Nephron progenitor cell (in vitro differentiated cells): Measurements from ENCODE around the gene RGS6.

Source experiments
- DNase-seq: peaks from one replicate; pipeline ENCODE4 v3.0.0; 2021
- H3K27ac Mint-ChIP-seq: 2 replicates; pipeline ENCODE4 v1.8.0; 2021; ENCODE audit warnings: mild to moderate bottlenecking, moderate library complexity, mixed read lengths
- H3K27me3 Mint-ChIP-seq: 2 replicates; pipeline ENCODE4 v1.8.0; 2021; ENCODE audit warnings: mild to moderate bottlenecking, low read depth, mixed read lengths; ENCODE audit not compliant: poor library complexity
- H3K36me3 Mint-ChIP-seq: 2 replicates; pipeline ENCODE4 v1.8.0; 2021; ENCODE audit warnings: low read depth, mixed read lengths
- H3K4me1 Mint-ChIP-seq: 2 replicates; pipeline ENCODE4 v1.8.0; 2021; ENCODE audit warnings: mixed read lengths
- H3K4me3 Mint-ChIP-seq: 2 replicates; pipeline ENCODE4 v1.8.0; 2021; ENCODE audit warnings: mild to moderate bottlenecking, moderate library complexity, mixed read lengths
- H3K9me3 Mint-ChIP-seq: 2 replicates; pipeline ENCODE4 v1.8.0; 2021; ENCODE audit warnings: mild to moderate bottlenecking, moderate library complexity, mixed read lengths
- CTCF ChIP-seq: fragments of 200-600 bp; sonication (generic); IDR thresholded peaks from 2 replicates; pipeline ENCODE4 v1.5.0; 2021; ENCODE audit warnings: antibody characterized with exemption

The RGS6 gene

GRCh38 chr14:71996610-71997009, 64.4 kb downstream of the RGS6 start:
- no peak overlapping the region for H3K27ac Mint-ChIP-seq
- H3K36me3 Mint-ChIP-seq, result no peaks in the 10 kb centered on the region
- H3K27me3 Mint-ChIP-seq, result peaks cover 2% of the 10 kb centered on the region
- H3K4me3 Mint-ChIP-seq, result no peak overlapping the region
- TF ChIP-seq CTCF, result no peak
- H3K9me3 Mint-ChIP-seq, result peaks cover 13% of the 10 kb centered on the region
- H3K4me1 Mint-ChIP-seq, result no peaks in the 10 kb centered on the region
- DNase-seq, result no peak

GRCh38 chr14:72000907-72001306, 68.7 kb downstream of the RGS6 start:
- Mint-ChIP-seq H3K36me3 (no peaks in the 10 kb centered on the region), H3K9me3 (peaks cover 13% of the 10 kb centered on the region), H3K27ac (no peak overlapping the region), H3K4me1 (no peaks in the 10 kb centered on the region), H3K27me3 (peaks cover 5% of the 10 kb centered on the region), H3K4me3 (no peak overlapping the region)
- DNase-seq, result no peak
- TF ChIP-seq CTCF, result no peak

- H3K27me3 Mint-ChIP-seq, result peaks cover 5% of the 10 kb centered on the region
- DNase-seq, result no peak
- no peaks in the 10 kb centered on the region for H3K4me1 Mint-ChIP-seq
- H3K4me3 Mint-ChIP-seq, result no peak overlapping the region
- no peak for TF ChIP-seq CTCF
- H3K27ac Mint-ChIP-seq, result no peak overlapping the region
- H3K36me3 Mint-ChIP-seq, result no peaks in the 10 kb centered on the region
- peaks cover 13% of the 10 kb centered on the region for H3K9me3 Mint-ChIP-seq
Measured at GRCh38 chr14:72002731-72003130, 70.5 kb downstream of the RGS6 start.

GRCh38 chr14:72008666-72009065, 76.4 kb downstream of the RGS6 start:
- Mint-ChIP-seq H3K27me3 (no peaks in the 10 kb centered on the region), H3K36me3 (no peaks in the 10 kb centered on the region), H3K4me3 (no peak overlapping the region), H3K4me1 (no peaks in the 10 kb centered on the region), H3K27ac (no peak overlapping the region), H3K9me3 (no peaks in the 10 kb centered on the region)
- no peak for TF ChIP-seq CTCF
- DNase-seq, result no peak

- no peak for TF ChIP-seq CTCF
- Mint-ChIP-seq H3K36me3 (peaks cover 4% of the 10 kb centered on the region), H3K27me3 (no peaks in the 10 kb centered on the region), H3K9me3 (peaks cover 10% of the 10 kb centered on the region), H3K27ac (no peak overlapping the region), H3K4me3 (no peak overlapping the region), H3K4me1 (no peaks in the 10 kb centered on the region)
- DNase-seq, result no peak
Measured at GRCh38 chr14:72010474-72010873, 78.2 kb downstream of the RGS6 start.

- no peak for TF ChIP-seq CTCF
- no peaks in the 10 kb centered on the region for H3K4me1 Mint-ChIP-seq
- no peak for DNase-seq
- peaks cover 18% of the 10 kb centered on the region for H3K9me3 Mint-ChIP-seq
- no peaks in the 10 kb centered on the region for H3K27me3 Mint-ChIP-seq
- no peak overlapping the region for H3K4me3 Mint-ChIP-seq
- peaks cover 4% of the 10 kb centered on the region for H3K36me3 Mint-ChIP-seq
- no peak overlapping the region for H3K27ac Mint-ChIP-seq
Measured at GRCh38 chr14:72013721-72014345, 81.6 kb downstream of the RGS6 start.
